HG02885 (cell line): ENCODE measurements around the gene LRGUK.

Experiments
- ATAC-seq: cut with Tn5 transposase; IDR thresholded peaks from one replicate; pipeline ENCODE4 v1.9.1; 2021; ENCODE audit warnings: mild to moderate bottlenecking; ENCODE audit not compliant: unreplicated experiment, poor library complexity

The LRGUK gene

GRCh38 chr7:134182078-134182477 lies 54.9 kb downstream of the LRGUK start:
- ATAC-seq, result no peak

GRCh38 chr7:134184767-134185166 lies 57.6 kb downstream of the LRGUK start:
- no peak for ATAC-seq

GRCh38 chr7:134186027-134186426 lies 58.9 kb downstream of the LRGUK start:
- ATAC-seq, result no peak

GRCh38 chr7:134186801-134187200 lies 59.7 kb downstream of the LRGUK start:
- ATAC-seq, result no peak

GRCh38 chr7:134187893-134188292 lies 60.8 kb downstream of the LRGUK start:
- ATAC-seq, result no peak

GRCh38 chr7:134188311-134188710 lies 61.2 kb downstream of the LRGUK start:
- no peak for ATAC-seq

- no peak for ATAC-seq
These were observed 62.4 kb downstream of the LRGUK start for GRCh38 chr7:134189559-134189958.

GRCh38 chr7:134191876-134192275 lies 64.7 kb downstream of the LRGUK start:
- no peak for ATAC-seq

- ATAC-seq, result no peak
These were observed 66.1 kb downstream of the LRGUK start for GRCh38 chr7:134193240-134193639.

GRCh38 chr7:134195252-134195651 lies 68.1 kb downstream of the LRGUK start:
- ATAC-seq, result no peak

- ATAC-seq, result no peak
These were observed 69.3 kb downstream of the LRGUK start for GRCh38 chr7:134196439-134196838.

GRCh38 chr7:134197345-134197744 lies 70.2 kb downstream of the LRGUK start:
- ATAC-seq, result no peak

- ATAC-seq, result no peak
These were observed 73.8 kb downstream of the LRGUK start for GRCh38 chr7:134200970-134201369.

GRCh38 chr7:134201569-134202261 lies 74.6 kb downstream of the LRGUK start:
- ATAC-seq, result no peak

GRCh38 chr7:134203186-134203889 lies 76.2 kb downstream of the LRGUK start:
- no peak for ATAC-seq

GRCh38 chr7:134209322-134210015 lies 82.3 kb downstream of the LRGUK start:
- no peak for ATAC-seq

- no peak for ATAC-seq
These were observed 83.1 kb downstream of the LRGUK start for GRCh38 chr7:134210227-134210626.

GRCh38 chr7:134210976-134211663 lies 84.0 kb downstream of the LRGUK start:
- ATAC-seq, result no peak

GRCh38 chr7:134211817-134212216 lies 84.7 kb downstream of the LRGUK start:
- no peak for ATAC-seq

- no peak for ATAC-seq
These were observed 85.7 kb downstream of the LRGUK start for GRCh38 chr7:134212576-134213546.
